ENCODE data around the gene MT1F. TPM values are rescaled to one million over a fixed set of nuclear protein-coding genes. Genes with fewer than 3 reads are reported as not detected.
A peak's percentile ranks its signal among the peaks of the same experiment; 100 is the strongest.

MT1F gene
- total RNA-seq, 1 experiment from 2014 or later, result 27.3 TPM

- H3K4me1 ChIP-seq (ENCODE audit: insufficient read depth, low read length), result peaks cover 12% of the 10 kb centered on the region
- no peak overlapping the region for H3K4me3 ChIP-seq (ENCODE audit: low read length)
- no peaks in the 10 kb centered on the region for H3K36me3 ChIP-seq (ENCODE audit: low read depth, low read length)
- intact Hi-C loops (cut with micrococcal nuclease), result no loop called here
- no TSS peak for BruUV-seq (replicated peaks)
- TF ChIP-seq EZH2phosphoT487 (IDR thresholded peaks at IDR 0.05; ENCODE audit: borderline replicate concordance, low read length), result no peak
- no peak for TF ChIP-seq EZH2 (IDR thresholded peaks at IDR 0.05; ENCODE audit: low read length, unreplicated experiment)
- no peak for TF ChIP-seq CTCF (conservative IDR thresholded peaks at IDR 0.05; ENCODE audit: low read depth, low read length)
- H3K4me2 ChIP-seq (ENCODE audit: low read length), result peak overlapping the region; percentile 30; the same call in 1 of the 2 replicates
- CTCF ChIA-PET, result interaction anchor here (0.5 to 1.9 kb wide), 12 partner anchors 52 to 406 kb away, joined by 3 to 29 read pairs (median 4); partner anchors contain the start of gene MT2A
- no peaks in the 10 kb centered on the region for H4K20me1 ChIP-seq (ENCODE audit: low read length)
- no peak overlapping the region for H3K9ac ChIP-seq (ENCODE audit: low read length)
- DNase-seq (no peak), ATAC-seq (no peak)
- no peaks in the 10 kb centered on the region for H3K9me3 ChIP-seq (ENCODE audit: low read length)
- H3K27me3 ChIP-seq (ENCODE audit: low read length), result no peaks in the 10 kb centered on the region
- H3K79me2 ChIP-seq (ENCODE audit: low read length), result no peaks in the 10 kb centered on the region
- H3F3A ChIP-seq (ENCODE audit: low read length, unreplicated experiment), result no peaks in the 10 kb centered on the region
- no peaks in the 10 kb centered on the region for H3K9me2 ChIP-seq (replicated peaks; ENCODE audit: low read length)
- POLR2A ChIA-PET (ENCODE audit: unreplicated experiment), result interaction anchor here (0.7 to 0.8 kb wide), 2 partner anchors 89 to 92 kb away, joined by 4 to 6 read pairs; no protein-coding TSS in a partner anchor
- no peak overlapping the region for H3K27ac ChIP-seq (ENCODE audit: low read length)
- no peak overlapping the region for H2AFZ ChIP-seq (ENCODE audit: low read length)
Measured at GRCh38 chr16:56701534-56701933, 43.8 kb downstream of the MT1F start.

- H3F3A ChIP-seq (ENCODE audit: low read length, unreplicated experiment), result no peaks in the 10 kb centered on the region
- H3K9me3 ChIP-seq (ENCODE audit: low read length), result no peaks in the 10 kb centered on the region
- DNase-seq (no peak), ATAC-seq (no peak)
- POLR2A ChIA-PET (ENCODE audit: unreplicated experiment), result no interaction called here
- H3K4me2 ChIP-seq (ENCODE audit: low read length), result no peak overlapping the region
- no peaks in the 10 kb centered on the region for H3K27me3 ChIP-seq (ENCODE audit: low read length)
- no peak overlapping the region for H3K4me3 ChIP-seq (ENCODE audit: low read length)
- H3K9ac ChIP-seq (ENCODE audit: low read length), result no peak overlapping the region
- intact Hi-C loops (cut with micrococcal nuclease), result loop anchor here (1.0 kb wide), 3 partner anchors 100 to 189 kb away; no protein-coding TSS in a partner anchor
- peaks cover 6% of the 10 kb centered on the region for H3K4me1 ChIP-seq (ENCODE audit: insufficient read depth, low read length)
- no peak for TF ChIP-seq CTCF (conservative IDR thresholded peaks at IDR 0.05; ENCODE audit: low read depth, low read length)
- no peak for TF ChIP-seq EZH2 (IDR thresholded peaks at IDR 0.05; ENCODE audit: low read length, unreplicated experiment)
- TF ChIP-seq EZH2phosphoT487 (IDR thresholded peaks at IDR 0.05; ENCODE audit: borderline replicate concordance, low read length), result no peak
- no peak overlapping the region for H3K27ac ChIP-seq (ENCODE audit: low read length)
- H2AFZ ChIP-seq (ENCODE audit: low read length), result no peak overlapping the region
- BruUV-seq (replicated peaks), result no TSS peak
- CTCF ChIA-PET, result interaction anchor here (0.9 to 1.9 kb wide), 3 partner anchors 59 to 99 kb away, joined by 4 to 29 read pairs (median 7); no protein-coding TSS in a partner anchor
- no peaks in the 10 kb centered on the region for H3K36me3 ChIP-seq (ENCODE audit: low read depth, low read length)
- no peaks in the 10 kb centered on the region for H4K20me1 ChIP-seq (ENCODE audit: low read length)
- H3K79me2 ChIP-seq (ENCODE audit: low read length), result no peaks in the 10 kb centered on the region
- H3K9me2 ChIP-seq (replicated peaks; ENCODE audit: low read length), result no peaks in the 10 kb centered on the region
Measured at GRCh38 chr16:56702836-56703235, 45.1 kb downstream of the MT1F start.

Other genes with a start within 250 kb of the MT1F start
- 98.9 and 107 TPM in 2 replicates for gene AMFR, start 232.4 kb upstream of the MT1F start, total RNA-seq (2014; rRNA removed)
- 44.5 and 109 TPM in 2 replicates for gene NUDT21, start 206.6 kb upstream of the MT1F start, total RNA-seq (2014; rRNA removed)
- 46.4 and 55.5 TPM in 2 replicates for gene OGFOD1, start 206.4 kb upstream of the MT1F start, total RNA-seq (2014; rRNA removed)
- gene BBS2, start 137.9 kb upstream of the MT1F start, total RNA-seq (2014; rRNA removed), result 17.6 and 19.2 TPM in 2 replicates
- not detected in 2 replicates for gene MT4, start 92.9 kb upstream of the MT1F start, total RNA-seq (2014; rRNA removed)
- gene MT3, start 68.4 kb upstream of the MT1F start, total RNA-seq (2014; rRNA removed), result not detected in 2 replicates
- 683 and 758 TPM in 2 replicates for gene MT2A, start 49.4 kb upstream of the MT1F start, total RNA-seq (2014; rRNA removed)
- gene MT1E, start 32.2 kb upstream of the MT1F start, total RNA-seq (2014; rRNA removed), result not detected in 2 replicates
- gene MT1M, start 25.3 kb upstream of the MT1F start, total RNA-seq (2014; rRNA removed), result 1.3 and 1.5 TPM in 2 replicates
- not detected in 2 replicates for gene MT1A, start 19.3 kb upstream of the MT1F start, total RNA-seq (2014; rRNA removed)
- gene MT1B, start 6.1 kb upstream of the MT1F start, total RNA-seq (2014; rRNA removed), result not detected in 2 replicates
- not detected in 2 replicates for gene MT1G, start 10.1 kb downstream of the MT1F start, total RNA-seq (2014; rRNA removed)
- not detected in 2 replicates for gene MT1H, start 11.9 kb downstream of the MT1F start, total RNA-seq (2014; rRNA removed)
- 83.8 and 120 TPM in 2 replicates for gene MT1X, start 24.5 kb downstream of the MT1F start, total RNA-seq (2014; rRNA removed)
- gene NUP93, start 72.2 kb downstream of the MT1F start, total RNA-seq (2014; rRNA removed), result 94.5 and 98.6 TPM in 2 replicates
- gene SLC12A3, start 207.2 kb downstream of the MT1F start, total RNA-seq (2014; rRNA removed), result not detected in 2 replicates